Measurements from ENCODE around the gene TMEM63A.
"Not testable (repeated sequence)": the region's sequence is repeated elsewhere in the genome, so short reads cannot be mapped to it uniquely, and the experiment has no call there.

Gene TMEM63A

DNA sequence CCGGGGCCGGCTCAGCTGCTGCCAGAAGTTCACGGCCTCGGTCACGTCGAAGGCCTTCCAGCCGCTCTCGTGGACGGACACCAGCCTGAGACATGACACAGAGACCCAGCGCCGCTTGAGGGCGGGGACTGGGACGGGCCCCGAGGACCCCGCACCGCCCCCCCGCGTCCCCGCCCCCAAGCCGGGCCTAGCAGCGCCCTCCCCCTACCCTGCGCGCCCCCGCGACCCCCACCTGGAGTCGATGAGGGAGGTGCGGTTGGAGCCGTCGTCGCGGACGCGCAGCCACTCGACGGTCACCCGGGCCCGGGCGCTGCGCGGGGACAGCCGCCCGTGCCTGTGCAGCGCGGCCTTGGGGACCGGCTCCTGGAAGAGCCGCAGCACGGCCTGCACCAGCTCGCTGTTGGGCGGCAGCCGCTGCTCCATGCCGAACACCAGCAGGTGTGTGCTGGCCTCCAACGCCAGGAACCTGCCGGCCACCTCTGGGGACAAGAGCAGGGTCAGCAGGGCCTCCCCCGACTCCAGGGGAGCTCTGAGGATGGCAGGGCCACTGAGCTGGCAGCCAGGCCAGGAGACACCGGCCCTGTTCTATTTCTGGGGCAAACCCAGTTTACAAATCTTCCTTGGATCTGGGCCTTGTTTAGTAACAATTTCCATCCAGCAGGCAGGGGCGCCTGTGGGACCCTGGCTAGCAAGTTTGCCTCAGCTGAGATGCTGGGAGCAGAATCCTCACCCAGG lies 5.5 kb upstream of the TMEM63A start:
- H3K27me3 ChIP-seq (ENCODE audit: insufficient read depth, low read length); H3K9me3 ChIP-seq (ENCODE audit: low read length); H3K4me3 ChIP-seq (ENCODE audit: low read length); H3K4me1 ChIP-seq (ENCODE audit: insufficient read depth, low read length); H2AFZ ChIP-seq (ENCODE audit: low read depth, low read length); H3K36me3 ChIP-seq (ENCODE audit: insufficient read depth, low read length): not testable (repeated sequence)

DNA sequence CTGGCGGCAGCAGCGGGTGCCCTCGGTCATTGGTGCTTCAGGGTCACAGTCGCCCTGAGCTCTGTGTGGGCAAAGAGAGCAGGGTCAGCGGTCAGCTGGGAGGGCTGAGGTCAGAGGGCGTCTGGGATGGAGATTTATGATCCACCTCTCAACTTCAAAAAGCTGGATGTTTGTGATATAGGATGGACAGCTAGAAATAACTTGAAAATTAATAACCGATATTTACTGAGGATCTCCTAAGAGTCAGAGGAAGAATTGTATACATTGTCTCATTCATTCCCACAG lies 4.8 kb upstream of the TMEM63A start:
- H2AFZ ChIP-seq (ENCODE audit: low read depth, low read length) = no peak overlapping the region

DNA sequence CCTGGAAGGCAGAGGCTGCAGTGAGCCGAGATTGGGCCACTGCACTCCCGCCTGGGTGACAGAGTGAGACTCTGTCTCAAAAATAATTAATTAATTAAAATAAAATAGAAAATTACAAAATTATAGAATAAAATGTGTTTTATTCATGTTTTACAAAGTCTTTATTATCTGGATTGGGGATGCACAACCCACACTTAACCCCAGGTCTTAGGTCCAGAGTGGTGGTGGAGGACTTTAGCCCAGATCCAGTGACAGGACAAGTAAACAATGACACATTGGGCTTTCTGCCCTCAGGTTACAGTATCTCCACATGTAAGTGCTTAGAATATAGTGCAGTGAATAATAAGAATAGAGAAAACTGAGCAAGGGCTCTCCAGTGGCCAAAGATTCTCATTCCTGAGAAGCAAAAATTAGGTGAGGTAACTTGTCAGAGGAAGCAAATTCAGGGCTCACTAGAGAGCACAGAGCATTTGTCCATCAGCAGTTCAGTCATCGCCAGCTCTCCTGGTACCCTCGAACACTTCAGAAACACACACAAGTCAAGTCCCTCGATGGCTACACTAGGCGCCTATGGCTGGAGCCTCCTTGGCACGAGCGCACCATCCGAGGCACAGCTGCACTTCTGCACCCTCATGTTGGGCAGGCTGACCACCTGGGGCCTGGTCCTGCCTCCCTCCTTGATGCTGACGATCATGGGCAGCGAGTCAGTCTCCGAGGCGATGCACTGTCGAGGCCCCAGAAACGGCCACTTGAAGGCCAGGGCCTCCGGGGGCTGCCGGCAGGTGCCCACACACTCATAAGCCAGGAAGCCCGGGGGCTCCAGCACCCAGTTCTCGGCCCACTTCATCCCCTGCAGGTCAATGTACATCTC lies 4.2 kb upstream of the TMEM63A start:
- Histone ChIP-seq H3K27me3 (ENCODE audit: insufficient read depth, low read length) (peaks cover 6% of the 10 kb centered on the region), H3K4me3 (ENCODE audit: low read length) (no peak overlapping the region), H3K36me3 (ENCODE audit: insufficient read depth, low read length) (no peaks in the 10 kb centered on the region), H3K9me3 (ENCODE audit: low read length) (no peaks in the 10 kb centered on the region), H2AFZ (ENCODE audit: low read depth, low read length) (no peak overlapping the region), H3K4me1 (ENCODE audit: insufficient read depth, low read length) (peaks cover 9% of the 10 kb centered on the region)

More for the DNA sequence above, 4.8 kb upstream of the TMEM63A start:
- Histone ChIP-seq H3K4me1 (ENCODE audit: insufficient read depth, low read length) (peaks cover 8% of the 10 kb centered on the region), H3K27me3 (ENCODE audit: insufficient read depth, low read length) (peaks cover 6% of the 10 kb centered on the region), H3K36me3 (ENCODE audit: insufficient read depth, low read length) (no peaks in the 10 kb centered on the region), H3K9me3 (ENCODE audit: low read length) (no peaks in the 10 kb centered on the region), H3K4me3 (ENCODE audit: low read length) (no peak overlapping the region)

GRCh38 chr1:225885336-225885735 lies 3.2 kb upstream of the TMEM63A start:
- Histone ChIP-seq H3K27me3 (ENCODE audit: insufficient read depth, low read length) (peaks cover 6% of the 10 kb centered on the region), H3K4me3 (ENCODE audit: low read length) (no peak overlapping the region), H2AFZ (ENCODE audit: low read depth, low read length) (no peak overlapping the region), H3K4me1 (ENCODE audit: insufficient read depth, low read length) (peaks cover 11% of the 10 kb centered on the region), H3K9me3 (ENCODE audit: low read length) (no peaks in the 10 kb centered on the region), H3K36me3 (ENCODE audit: insufficient read depth, low read length) (no peaks in the 10 kb centered on the region)

DNA sequence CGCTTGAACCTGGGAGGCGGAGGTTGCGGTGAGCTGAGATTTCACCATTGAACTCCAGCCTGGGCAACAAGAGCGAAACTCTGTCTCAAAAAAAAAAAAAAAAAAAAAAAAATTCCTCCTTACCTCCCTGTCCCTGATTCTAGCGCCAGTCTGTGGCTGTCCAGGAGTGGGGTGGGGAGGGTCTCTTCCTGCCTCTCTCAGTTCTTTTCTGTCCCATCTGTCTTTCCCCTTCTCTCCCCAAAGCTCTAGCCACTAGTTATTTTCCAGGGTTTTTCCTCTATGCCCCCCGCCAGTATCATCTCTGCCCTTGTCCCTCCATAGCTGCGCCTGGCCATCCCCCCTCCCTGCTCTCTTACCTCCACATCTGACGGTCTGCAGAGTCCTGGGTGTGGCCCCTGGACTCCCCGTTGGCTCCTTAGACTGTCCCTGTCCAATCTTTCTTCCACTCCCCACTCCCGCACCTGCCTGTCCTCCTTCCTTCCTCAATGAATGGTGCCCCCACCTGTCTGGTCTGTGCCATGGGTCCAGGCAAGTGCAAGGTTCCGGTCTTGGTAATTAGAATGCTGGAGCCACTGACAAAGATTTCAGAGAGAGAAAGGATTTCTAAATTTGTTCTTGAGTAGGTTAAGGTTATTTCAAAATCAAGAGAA lies 1.6 kb upstream of the TMEM63A start:
- Histone ChIP-seq H3K4me1 (ENCODE audit: insufficient read depth, low read length) (peaks cover 9% of the 10 kb centered on the region), H3K9me3 (ENCODE audit: low read length) (no peaks in the 10 kb centered on the region), H3K4me3 (ENCODE audit: low read length) (no peak overlapping the region), H3K36me3 (ENCODE audit: insufficient read depth, low read length) (no peaks in the 10 kb centered on the region), H2AFZ (ENCODE audit: low read depth, low read length) (no peak overlapping the region), H3K27me3 (ENCODE audit: insufficient read depth, low read length) (peaks cover 3% of the 10 kb centered on the region)

DNA sequence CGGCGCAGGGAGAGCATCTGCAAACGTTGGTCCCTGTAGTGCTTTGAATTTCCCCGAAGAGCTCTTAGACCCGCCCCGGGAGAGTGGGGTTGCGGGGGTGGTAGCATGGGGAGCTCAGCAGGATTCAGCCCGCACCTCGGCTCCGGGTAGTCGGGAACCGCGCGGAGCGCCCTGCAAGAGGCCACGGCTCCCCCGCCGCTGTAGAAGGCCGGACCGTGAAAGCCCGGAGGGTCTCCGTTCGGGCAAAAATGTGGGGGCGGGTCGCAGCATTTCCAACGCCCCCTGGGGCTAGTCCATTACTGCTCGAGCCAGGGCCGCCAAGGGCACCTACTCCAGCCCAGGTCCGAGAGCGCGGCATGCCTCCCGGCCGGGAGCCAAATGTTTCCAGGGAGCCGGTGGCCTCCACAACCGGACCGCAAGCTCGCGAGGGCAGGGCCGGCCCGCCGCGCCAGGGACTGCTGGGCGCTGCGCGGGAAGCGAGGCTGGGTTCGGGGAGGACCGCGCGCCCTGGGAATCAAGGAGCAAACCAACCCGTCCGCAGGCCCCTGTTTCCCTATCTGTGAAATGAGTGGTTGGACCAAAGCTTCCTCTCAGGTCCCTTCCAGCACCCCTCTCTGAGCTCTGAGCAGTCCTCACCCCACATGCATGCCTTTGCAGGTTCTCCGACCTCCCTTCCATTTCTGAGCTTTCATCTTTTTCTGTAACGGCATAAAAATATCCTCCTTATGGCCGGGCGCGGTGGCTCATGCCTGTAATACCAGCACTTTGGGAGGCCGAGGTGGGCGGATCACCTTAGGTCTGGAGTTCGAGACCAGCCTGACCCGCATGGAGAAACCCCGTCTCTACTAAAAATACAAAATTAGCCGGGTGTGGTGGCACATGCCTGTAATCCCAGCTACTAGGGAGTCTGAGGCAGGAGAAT lies 775 bp upstream of the TMEM63A start:
- peaks cover 6% of the 10 kb centered on the region for H3K4me1 ChIP-seq (ENCODE audit: insufficient read depth, low read length)
- H3K4me3 ChIP-seq (ENCODE audit: low read length) = peak overlapping the region; percentile 75
- peak overlapping the region; percentile 98 for H2AFZ ChIP-seq (ENCODE audit: low read depth, low read length)
- H3K36me3 ChIP-seq (ENCODE audit: insufficient read depth, low read length) = no peaks in the 10 kb centered on the region
- no peaks in the 10 kb centered on the region for H3K9me3 ChIP-seq (ENCODE audit: low read length)
- no peaks in the 10 kb centered on the region for H3K27me3 ChIP-seq (ENCODE audit: insufficient read depth, low read length)

- Histone ChIP-seq H2AFZ (ENCODE audit: low read depth, low read length) (peak overlapping the region; percentile 98), H3K4me3 (ENCODE audit: low read length) (peak overlapping the region; percentile 75), H3K9me3 (ENCODE audit: low read length) (no peaks in the 10 kb centered on the region), H3K36me3 (ENCODE audit: insufficient read depth, low read length) (peaks cover 4% of the 10 kb centered on the region), H3K27me3 (ENCODE audit: insufficient read depth, low read length) (no peaks in the 10 kb centered on the region), H3K4me1 (ENCODE audit: insufficient read depth, low read length) (peaks cover 3% of the 10 kb centered on the region)
These were observed 860 bp downstream of the TMEM63A start for GRCh38 chr1:225881081-225881958.

- Histone ChIP-seq H3K36me3 (ENCODE audit: insufficient read depth, low read length) (peaks cover 4% of the 10 kb centered on the region), H3K9me3 (ENCODE audit: low read length) (no peaks in the 10 kb centered on the region), H3K4me3 (ENCODE audit: low read length) (no peak overlapping the region), H3K27me3 (ENCODE audit: insufficient read depth, low read length) (no peaks in the 10 kb centered on the region), H2AFZ (ENCODE audit: low read depth, low read length) (no peak overlapping the region), H3K4me1 (ENCODE audit: insufficient read depth, low read length) (peaks cover 3% of the 10 kb centered on the region)
These were observed 1.5 kb downstream of the TMEM63A start for GRCh38 chr1:225880636-225881035.

GRCh38 chr1:225880222-225880588 lies 2.0 kb downstream of the TMEM63A start:
- Histone ChIP-seq H3K4me3 (ENCODE audit: low read length) (no peak overlapping the region), H3K36me3 (ENCODE audit: insufficient read depth, low read length) (peaks cover 4% of the 10 kb centered on the region), H3K27me3 (ENCODE audit: insufficient read depth, low read length) (no peaks in the 10 kb centered on the region), H2AFZ (ENCODE audit: low read depth, low read length) (no peak overlapping the region), H3K4me1 (ENCODE audit: insufficient read depth, low read length) (peaks cover 3% of the 10 kb centered on the region), H3K9me3 (ENCODE audit: low read length) (no peaks in the 10 kb centered on the region)

DNA sequence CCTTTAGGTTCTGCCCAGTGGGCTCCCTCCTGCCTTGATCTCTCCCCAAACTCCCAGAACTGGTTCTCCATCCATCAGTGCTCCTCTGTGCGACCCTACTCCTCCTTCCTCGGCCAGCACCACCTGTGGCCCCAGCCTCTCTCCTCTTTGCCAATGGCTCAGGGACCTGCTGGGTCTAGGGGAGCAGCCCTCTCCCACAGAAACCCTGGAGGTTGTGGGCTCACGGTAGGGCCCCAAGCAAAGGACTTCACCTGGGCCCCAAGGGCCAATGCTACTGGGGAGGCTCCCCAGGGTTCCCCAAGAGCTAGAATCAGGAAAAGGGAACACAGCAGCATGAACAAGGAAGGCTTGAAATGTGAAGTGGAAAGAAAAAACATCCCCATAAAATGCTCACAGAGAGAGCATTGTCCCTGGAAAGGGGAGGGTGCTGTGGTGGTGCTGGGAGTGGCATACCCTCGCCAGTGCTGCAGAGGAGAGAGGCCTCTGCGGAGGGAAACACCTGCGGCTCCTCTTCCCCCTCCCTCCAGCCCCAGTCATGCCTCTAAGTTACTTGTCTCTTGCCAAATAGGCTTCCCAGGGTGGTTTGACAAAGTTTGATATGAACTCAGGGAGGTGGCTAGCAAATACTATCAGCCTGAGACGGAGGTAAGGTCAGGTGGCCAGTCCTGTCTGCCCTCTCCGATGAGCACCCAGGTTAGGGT lies 2.5 kb downstream of the TMEM63A start:
- no peaks in the 10 kb centered on the region for H3K9me3 ChIP-seq (ENCODE audit: low read length)
- peaks cover 4% of the 10 kb centered on the region for H3K36me3 ChIP-seq (ENCODE audit: insufficient read depth, low read length)
- H3K4me1 ChIP-seq (ENCODE audit: insufficient read depth, low read length) = peaks cover 3% of the 10 kb centered on the region
- H3K4me3 ChIP-seq (ENCODE audit: low read length) = no peak overlapping the region
- H2AFZ ChIP-seq (ENCODE audit: low read depth, low read length) = no peak overlapping the region
- no peaks in the 10 kb centered on the region for H3K27me3 ChIP-seq (ENCODE audit: insufficient read depth, low read length)

DNA sequence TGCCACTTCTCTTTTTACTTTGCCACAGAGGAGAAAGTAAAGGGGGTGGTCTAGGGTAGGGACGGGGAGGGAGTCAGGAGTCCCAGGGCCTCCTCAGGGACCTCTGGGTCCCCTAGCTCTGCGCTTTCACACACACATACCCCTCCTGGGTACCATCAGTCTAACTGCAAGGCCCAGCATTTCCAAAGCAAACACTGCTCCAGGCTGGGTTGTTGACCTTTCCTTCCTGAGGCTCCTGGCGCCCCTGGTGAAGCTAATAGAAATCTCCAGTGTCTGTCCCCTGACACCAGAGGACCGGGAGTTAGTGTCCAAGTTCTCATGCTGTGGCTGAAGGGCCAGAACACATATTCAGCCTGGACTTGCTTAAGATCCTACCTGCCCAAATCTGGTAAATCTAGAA lies 3.9 kb downstream of the TMEM63A start:
- Histone ChIP-seq H3K4me1 (ENCODE audit: insufficient read depth, low read length) (peaks cover 3% of the 10 kb centered on the region), H3K27me3 (ENCODE audit: insufficient read depth, low read length) (no peaks in the 10 kb centered on the region), H3K9me3 (ENCODE audit: low read length) (no peaks in the 10 kb centered on the region), H3K36me3 (ENCODE audit: insufficient read depth, low read length) (peaks cover 7% of the 10 kb centered on the region), H2AFZ (ENCODE audit: low read depth, low read length) (no peak overlapping the region), H3K4me3 (ENCODE audit: low read length) (no peak overlapping the region)

Measured in neuron (in vitro differentiated cells).